DLD1 (cell line): ENCODE results near the gene PRDM11.

Source experiments
- in situ Hi-C: cut with HindIII; loops from 2 replicates; pipeline ENCODE4 v1.10.0; 2017; ENCODE audit warnings: low sequenced_read_pairs

PRDM11 gene

DNA sequence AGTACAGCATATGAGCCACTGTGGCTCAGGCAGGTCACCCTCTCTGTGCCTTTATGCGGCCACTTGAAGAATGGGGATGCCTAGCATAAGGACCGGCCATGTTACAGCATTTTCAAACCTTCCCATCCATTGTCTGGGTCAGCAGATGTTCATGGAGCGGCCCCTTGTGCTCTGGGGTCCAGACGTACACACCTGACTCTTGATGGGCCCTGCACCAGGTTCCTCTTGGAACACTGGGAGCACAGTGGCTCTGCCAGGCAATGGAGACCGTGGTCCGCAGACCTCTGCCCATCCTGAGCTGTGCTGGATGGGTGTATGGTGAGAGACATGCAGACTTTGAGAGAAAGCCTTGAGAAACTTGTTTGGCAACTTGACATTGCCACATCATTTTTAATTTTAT lies 9.8 kb downstream of the PRDM11 start:
- in situ Hi-C loops, result no loop called here

DNA sequence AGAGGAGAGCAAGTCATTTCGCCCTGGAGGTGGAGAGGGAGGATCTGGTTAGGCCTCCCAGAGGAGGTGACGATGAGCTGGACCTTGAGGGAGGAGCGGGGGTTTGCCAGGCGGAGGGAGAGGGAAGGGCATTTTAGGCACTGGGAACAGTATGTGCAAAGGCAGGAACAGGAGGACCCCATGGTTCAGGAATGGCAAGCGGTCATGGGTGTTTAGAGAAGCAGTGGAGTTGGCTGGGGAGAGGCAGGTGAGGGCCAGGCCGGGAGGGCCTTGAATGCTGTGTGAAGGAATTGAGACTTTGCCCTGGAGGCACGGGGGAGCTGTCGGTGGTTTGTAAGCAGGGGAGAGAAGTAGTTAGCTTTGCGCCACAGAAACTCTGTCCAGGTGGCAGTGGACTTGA lies 10.3 kb downstream of the PRDM11 start:
- in situ Hi-C loops, result no loop called here

DNA sequence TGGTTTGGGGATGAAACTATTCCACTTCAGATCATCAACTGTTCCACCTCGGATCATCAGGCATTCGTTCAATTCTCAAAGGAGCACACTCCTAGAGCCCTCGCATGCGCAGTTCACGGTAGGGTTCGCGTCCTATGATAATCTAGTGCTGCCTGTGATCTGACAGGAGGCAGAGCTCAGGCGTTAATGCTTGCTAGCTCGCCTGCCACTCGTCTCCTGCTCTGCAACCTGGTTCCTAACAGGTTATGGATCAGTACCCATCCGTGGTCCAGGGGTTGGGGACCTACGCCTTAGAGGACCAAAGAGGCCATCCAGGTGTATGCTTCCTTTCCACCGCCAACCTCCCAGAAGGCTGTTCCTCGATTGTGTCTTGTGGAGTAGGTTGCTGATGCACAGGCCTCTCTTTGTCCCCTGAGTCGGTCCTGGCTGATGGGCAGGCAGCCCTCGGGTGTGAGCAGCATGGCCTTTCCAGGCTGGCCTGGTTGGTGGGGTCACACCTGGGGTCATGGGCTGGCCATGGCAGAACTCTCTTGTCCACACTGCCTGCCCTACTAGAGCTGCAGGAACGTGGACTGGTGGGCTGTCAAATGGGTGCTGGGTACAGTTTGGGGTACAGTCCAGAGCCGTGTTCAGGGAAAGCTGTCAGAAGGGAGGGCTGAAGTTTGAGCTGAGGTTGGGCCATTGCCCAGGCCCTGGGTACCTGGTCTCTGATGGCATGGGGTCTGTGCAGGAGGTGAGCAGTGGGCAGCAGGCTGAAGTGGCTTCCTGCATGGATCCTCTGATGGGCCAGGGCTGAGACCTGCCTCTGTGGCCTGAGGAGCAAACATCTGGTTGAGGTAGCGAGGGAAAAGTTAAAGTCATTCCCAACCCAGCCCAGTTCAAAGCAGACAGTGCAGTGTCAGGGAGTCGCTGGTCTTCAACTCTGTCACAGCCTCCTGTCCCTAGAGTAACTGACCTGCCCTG lies 11.1 kb downstream of the PRDM11 start:
- in situ Hi-C loops, result no loop called here

DNA sequence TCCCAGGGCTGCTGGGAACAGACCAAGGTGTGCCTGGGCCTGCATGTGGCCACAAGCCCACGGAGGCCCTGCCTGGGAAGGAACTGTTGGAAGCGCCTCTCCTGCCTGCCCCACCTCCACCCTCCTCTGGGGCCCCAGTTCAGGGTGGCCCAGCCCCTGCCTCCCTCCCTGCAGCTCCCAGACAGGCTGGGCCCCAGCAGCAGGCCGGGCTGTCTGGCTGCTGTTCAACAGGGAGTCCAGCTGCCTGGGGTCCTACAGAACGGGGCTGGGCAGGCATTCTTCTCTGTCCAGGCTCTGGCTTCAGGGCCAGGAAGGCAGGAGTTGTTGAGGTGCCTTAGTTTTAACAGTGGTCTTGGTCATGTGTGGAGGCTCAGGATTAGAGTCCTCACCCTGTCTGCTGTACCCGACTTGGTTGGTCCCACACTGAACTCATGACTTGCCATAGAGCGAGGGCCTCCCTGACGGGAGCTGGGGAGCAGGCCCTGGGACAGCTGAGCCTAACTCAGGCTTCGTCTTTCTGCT lies 11.8 kb downstream of the PRDM11 start:
- in situ Hi-C loops, result no loop called here

DNA sequence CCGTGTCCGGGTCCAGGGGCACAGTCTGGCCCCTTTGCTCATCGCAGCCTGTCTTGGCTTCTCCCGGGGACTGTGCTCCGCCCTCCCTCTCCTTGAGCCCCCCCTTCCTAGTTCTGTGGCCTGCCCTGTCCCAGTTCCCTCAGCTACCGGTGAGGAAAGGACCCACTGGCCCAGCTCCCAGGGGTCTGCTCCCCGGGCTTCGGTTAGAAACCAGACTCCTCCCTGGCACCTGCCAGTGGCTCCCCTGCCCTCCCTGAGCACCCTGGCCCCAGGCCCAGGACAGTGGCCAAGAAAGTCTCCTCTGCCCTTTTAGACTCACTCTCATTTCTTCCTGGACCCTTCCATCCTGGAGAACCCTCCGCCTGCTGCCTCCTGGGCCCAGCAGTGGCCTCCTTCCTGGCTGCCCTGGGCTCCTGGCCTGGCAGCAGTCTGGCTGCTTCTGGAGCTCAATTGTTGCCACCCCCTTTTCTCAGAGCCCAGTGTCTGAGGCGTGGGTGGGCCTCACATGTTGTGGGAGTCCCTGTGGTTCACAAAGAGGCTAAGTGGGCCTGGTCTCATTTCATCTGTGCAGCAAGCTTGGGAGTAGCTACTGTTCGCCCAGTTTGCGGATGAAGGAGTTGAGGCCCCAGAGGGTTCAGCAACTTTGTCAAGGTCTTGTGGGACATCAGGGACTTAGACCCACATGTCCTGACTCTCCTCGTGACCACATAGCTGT lies 12.6 kb downstream of the PRDM11 start:
- in situ Hi-C loops, result no loop called here

DNA sequence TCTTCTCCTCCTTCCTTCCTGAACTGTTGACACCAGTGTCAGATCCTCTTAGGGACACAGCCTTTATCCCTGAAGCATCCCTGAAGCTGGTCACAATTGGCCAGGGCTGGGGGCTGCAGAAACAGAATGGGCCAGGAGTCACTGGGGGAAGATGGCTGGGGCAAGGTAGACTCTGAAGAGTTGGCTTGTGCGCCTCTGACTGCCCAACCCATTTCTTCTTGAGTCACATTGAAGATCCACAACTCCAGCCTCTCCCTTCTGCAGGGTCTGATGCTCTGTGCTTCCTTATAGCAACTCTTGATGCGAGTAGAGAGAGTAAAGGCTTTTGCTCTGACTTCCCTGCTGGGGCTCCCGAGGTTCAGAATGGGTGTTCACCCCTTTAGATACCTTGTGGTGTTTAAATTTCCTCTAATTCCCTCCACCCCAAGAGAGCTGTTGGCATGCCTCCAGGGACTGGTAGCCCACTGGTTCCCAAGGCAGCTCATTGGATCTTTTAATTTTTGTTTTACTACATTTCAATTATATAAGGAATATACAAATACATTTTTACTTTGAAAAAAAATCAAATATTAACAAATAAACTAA lies 13.4 kb downstream of the PRDM11 start:
- in situ Hi-C loops, result no loop called here

DNA sequence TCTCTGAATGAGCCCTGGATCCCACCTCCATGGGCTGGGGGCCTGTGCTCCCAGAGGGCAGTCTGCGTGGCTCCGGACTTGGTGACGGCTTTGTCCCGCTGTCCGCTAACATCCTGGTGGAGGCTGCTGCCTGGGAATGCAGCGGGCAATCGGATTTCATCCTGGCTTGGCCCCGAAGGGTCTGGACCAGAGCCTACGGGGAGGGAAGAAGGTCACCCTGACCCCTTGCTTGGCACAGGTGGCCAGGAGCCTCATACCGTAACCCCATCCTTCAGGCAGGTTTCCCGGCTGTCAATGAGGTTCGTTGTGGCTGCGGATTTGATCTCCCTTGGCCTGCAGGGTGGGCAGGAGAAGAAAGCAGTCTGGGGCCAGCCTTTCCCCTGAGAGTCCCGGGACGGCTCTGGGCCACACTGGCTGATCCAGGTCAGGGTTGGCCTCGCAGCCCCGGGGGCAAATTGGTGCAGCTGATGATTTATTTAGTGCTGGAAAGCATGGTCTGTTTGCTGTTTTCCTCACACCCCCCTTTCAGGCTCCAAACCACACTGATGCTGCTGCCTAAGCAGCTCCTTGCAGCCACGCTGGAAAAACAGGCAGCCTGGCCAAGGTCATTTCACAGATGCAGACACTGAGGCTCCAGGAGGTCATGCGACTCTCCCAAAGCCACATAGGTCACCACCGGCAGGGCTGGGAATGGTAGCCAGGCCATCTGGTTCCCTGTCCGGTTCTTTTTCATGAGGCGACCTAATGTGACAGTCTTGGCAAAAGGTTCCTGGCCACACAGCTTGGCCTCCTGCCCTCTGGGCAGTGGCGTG lies 15.0 kb downstream of the PRDM11 start:
- in situ Hi-C loops, result no loop called here

DNA sequence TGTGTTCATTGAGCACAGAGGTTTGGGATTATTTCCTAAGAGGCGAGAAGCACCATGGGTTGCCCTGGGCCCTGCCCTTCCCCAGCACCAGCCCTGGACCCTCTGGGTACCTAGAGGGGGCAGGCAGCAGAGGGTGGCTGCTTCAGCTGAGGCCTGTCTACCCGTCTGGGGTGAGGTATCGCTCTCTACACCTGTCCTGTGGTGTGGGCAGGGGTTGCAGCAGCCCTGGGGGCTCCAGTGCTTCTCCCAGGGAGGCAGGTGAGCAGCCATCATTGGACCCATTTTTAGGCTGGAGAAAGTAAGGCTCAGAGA lies 15.6 kb downstream of the PRDM11 start:
- in situ Hi-C loops, result no loop called here

DNA sequence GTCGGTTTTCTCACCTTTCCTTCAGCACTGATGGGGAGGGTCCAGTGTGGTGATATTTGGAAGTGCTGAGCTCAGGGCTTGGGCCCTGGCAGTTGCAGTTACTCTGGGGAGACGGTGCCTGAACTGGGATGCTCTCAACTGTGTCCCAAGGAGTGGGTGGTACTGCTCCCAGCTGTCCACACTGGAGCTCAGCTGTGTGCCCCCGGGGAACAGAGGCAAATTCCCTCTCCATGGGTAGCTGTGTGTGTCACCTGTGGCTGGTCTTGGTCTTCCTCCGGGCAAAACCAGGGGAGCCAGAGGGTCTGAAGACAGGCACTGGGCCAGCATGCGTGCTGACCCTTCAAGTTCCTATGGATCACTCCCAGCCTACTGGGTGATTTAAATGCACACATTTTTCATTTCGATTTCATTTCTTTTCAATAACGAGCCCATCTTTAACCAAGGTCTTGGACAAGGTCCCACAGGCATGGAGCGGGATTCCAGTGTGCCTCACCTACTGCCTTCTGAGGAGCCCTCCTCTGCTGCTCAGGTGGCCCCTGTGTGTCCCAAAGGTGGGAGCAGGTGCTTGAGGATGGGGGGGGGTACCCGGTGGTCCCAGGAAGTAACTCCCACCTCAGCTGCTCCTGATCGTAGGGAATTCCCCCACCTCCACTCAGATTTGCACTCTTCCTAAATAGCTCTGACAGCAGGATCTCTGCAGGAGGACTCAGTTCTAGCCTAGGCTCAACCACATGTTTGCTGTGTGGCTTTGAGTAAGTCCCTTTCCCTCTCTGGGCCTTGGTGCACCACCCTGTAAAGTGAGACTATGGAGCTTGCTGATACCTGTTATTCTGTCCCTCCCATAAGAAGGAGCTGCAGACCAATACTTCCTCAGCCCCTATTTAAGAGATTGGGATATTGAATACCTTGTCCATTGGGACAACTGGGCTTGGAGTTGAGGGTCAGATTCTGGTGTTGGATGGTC lies 16.8 kb downstream of the PRDM11 start:
- in situ Hi-C loops, result no loop called here

DNA sequence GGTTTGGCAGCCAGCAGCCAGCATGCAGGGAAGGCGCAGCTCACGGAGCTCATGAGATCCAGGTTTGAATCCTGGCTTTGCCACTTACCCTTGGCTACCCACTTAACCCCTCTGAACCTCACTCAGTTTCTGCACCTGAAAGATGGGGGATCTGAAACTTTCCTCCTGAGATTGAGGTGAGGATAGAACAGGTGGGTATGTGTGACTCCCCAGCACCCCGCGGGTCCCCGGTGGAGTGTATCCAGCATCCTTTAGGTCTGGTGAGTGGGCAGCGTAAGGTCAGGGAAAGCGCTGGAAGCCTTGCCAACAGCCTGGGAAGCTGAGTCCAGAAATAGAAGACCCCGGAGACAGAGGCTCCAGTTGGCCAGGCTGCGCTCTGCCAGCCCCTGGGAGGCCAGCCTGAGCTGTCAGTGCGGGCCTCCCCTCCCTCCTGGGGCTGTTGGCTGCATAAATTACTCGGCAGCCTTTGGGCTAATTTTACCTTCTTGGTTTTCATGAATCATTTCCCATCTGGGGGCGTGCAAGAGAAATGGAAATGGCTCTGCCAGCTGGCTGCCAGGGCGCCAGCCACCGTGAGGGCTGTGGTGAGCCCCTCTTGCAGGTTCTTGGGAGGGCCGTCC lies 17.6 kb downstream of the PRDM11 start:
- in situ Hi-C loops, result no loop called here

DNA sequence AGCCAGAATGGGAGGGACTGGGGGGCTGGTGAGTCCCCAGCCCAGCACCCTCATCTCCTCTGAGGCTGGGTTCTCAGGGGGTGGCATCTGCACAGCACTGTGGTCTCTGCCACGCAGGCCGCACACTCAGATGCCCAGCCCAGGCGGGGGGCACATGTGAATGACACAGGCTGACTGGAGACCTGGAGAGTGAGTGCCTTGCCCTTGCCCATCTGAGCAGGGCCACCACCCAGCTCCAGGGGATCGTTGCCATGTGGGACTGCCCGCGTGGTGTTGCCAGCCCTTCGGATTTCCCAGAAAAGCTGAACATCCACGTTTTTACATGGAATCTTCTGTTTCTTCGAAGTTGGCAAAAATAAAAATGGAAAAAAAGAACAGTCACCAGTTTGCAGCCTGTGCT lies 18.9 kb downstream of the PRDM11 start:
- in situ Hi-C loops, result no loop called here

DNA sequence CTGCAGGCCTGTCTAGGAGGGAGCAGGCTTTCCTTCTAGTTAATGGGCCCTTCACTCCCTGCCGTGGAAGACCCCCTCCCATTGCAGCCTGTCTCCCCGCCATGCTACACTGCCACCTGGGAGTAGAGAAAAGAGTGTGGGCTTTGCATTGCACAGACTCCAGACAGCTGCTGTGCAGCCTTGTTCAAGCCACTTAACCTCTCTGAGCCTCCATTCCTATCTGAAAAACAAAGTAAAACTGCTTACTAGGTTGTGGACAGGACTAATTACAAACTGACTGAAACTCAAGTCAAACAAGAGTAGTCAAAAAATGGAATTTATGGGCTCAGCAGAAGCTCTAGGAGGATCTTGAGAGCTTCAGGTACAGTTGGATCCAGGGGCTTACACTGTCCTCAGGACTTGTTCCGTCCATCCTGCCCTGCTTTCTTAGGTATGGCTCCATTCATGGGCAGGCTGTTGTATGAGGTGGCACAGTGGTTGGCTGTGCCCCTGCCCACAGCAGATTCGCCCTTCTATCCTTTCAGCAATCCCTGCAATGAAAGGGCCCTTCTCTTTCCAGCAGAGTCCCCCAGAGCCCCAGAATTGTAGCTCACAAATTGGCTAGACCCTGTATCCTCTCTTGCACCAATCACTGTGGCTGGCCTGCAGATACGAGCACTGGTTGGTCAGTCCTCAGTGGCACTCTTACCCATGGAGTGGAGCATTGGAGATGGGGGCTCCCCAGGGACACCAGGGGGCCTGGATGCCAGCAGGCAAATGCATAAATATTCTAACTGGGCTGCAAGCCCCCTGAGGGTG lies 19.6 kb downstream of the PRDM11 start:
- in situ Hi-C loops, result no loop called here

DNA sequence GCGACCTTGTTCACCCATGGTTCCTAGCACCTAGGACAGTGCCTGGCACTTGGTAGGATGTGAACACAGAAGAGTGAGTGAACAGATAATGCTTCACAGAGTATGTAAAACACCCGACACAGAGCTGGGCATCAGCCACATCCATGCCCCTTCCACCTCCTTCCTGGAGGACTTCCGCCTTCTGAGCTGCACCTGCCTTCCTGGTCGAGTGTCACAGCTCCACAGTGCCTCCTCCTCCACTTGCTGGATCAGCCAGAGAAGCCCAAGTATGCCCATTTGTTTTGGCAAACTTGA lies 20.1 kb downstream of the PRDM11 start:
- in situ Hi-C loops, result no loop called here

DNA sequence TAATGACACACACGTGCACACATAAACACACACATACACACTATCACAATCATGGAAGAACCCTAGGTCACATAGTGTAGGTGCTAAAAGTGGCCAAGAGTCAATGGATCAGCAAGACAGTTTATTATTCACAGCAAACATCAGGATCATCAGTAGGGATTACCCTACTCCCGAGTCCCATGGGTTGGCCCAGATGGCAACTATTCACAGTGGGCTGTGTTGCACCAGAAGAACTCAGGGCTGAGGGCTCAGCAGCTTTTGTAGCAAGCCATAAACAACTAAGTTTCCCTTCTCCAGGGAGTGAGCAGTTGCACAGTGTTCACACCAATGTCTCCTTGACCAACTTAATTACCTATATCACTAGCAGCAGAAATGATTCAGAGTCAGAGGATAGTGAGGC lies 20.8 kb downstream of the PRDM11 start:
- in situ Hi-C loops, result no loop called here

DNA sequence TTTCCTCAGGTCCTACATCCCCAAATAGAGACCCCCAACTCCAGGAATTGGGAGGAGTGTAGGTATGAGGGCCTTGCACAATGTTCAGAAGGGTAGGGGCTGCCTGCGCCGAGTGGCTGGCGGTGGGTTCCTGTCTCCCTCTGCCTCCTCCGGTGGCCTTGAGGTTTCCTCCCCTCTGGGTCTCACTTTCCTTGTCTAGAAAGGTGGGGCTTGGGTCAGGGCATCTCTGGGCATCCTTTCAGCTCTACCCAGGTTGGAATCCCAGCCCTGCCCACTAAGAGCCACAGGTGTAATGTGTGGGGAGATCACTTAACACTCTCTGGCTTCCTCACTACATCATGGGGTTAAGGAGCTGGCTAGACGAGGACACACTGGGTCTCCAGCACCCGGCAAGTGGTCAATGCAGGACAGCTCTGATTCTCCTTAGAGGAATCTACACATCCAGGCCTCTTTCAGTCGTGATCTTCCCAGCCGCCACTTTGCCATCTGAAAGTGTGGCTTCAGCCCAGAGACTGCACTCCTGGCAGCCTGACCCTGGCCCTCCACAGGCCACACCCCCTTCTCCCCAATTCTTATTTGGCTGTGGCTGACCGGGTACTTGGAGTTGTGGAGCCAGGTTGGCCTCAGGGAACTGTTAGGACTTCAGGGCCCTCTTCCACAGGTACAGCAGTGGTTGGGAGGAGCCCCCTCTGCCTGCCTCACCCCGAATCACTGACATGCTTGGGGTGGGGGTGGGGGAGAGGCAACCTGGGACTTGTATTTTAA lies 22.1 kb downstream of the PRDM11 start:
- in situ Hi-C loops, result no loop called here

DNA sequence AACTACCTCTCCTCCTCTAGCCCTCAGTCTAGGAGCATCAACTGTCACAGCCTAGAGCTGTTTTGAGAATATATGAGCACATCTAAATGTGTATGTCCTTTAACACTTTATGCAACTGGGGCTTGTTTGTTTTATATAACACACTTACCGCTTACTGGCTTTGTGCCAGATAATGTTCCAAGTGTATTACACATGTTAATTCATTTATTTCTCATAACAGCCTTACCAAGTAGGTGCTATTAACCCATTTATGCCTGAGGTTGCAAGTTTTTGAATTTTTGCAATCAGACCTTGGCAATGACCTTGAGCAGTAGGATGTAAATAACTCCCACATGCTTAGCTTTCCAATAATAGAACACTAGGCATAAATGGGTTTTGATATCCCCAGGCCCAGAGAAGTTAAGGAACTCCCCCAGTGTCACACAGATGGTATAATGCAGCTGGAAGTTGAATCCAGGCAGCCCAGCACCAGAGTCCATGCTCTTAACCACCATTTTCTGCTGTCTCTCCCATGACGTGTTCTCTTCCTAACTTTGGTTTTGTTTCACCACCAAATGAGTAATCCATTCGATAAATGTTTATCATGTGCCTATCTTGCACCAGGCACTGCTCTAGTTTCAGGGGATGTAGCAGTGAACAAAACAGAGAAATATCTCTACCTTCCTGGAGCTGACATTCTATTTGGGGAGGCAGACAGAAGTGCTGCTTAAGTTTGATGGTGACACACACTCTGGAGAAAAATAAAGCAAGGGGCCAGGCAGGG lies 23.1 kb downstream of the PRDM11 start:
- in situ Hi-C loops, result no loop called here

DNA sequence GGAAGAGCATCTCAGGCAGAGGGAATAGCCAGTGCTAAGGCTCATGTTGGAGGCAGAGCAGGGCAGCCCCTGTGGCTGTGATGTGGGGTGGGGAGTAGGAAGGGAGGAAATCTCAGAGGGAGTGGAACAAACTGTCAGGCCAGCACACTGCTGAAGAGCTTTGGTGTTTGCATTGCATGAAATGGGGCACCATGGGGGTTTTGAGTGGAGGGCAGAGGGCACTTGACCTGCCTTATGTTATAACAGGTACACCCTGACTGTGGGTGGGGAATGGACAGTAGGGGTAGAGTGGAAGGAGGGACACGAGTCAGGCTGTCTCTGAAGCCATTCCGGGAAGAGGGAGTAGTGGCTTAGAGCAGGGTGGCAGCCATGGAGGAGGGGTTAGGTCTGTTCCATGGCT lies 24.0 kb downstream of the PRDM11 start:
- in situ Hi-C loops, result no loop called here
